Sciatic nerve (tissue), 2 donors: ENCODE data around the gene PRDM15. TPM values are rescaled to one million over a fixed set of nuclear protein-coding genes. Genes with fewer than 3 reads are reported as not detected.

ENCODE experiments used
- ATAC-seq: fragments of 200-7000 bp; cut with Tn5 transposase; one replicate; pipeline ENCODE4 v1.9.1; 2020; ENCODE audit warnings: mild to moderate bottlenecking, moderate library complexity
- DNase-seq: peaks from one replicate; pipeline ENCODE4 v3.0.0-alpha.2; 2020; ENCODE audit warnings: low spot score
- intact Hi-C: fragments of 100-400 bp; cut with DNase I; formaldehyde crosslinking; loops from one replicate; pipeline ENCODE4 v1.14.2; 2022
- total RNA-seq: library from RNA; stranded (reverse); fragmentation: NEBNext Ultra II Directional; extraction: Animal tissue kit (Norgen Biotek cat#: 25700); gene quantifications from one replicate; pipeline ENCODE4 v1.2.1, GENCODE V29; 2021
- donor health status: DM: no; HTN: no; CAD: no.
- donor health status: DM: no; HTN: no; CAD: no.

Gene PRDM15
- total RNA-seq, 1 donor from 2014 or later = 10.0 TPM

- DNase-seq (no peak), ATAC-seq (no peak)
- intact Hi-C loops = no loop called here
Observed at GRCh38 chr21:41851090-41851790, 27.9 kb downstream of the PRDM15 start.

- no peak for DNase-seq
- intact Hi-C loops = no loop called here
- no peak for ATAC-seq
Observed at GRCh38 chr21:41850085-41850484, 29.1 kb downstream of the PRDM15 start.

GRCh38 chr21:41848958-41849580, 30.1 kb downstream of the PRDM15 start:
- intact Hi-C loops = no loop called here
- no peak for DNase-seq
- ATAC-seq = no peak

GRCh38 chr21:41848533-41848932, 30.6 kb downstream of the PRDM15 start:
- no peak for DNase-seq
- intact Hi-C loops = no loop called here
- no peak for ATAC-seq

- ATAC-seq = no peak
- DNase-seq = peak; percentile 45
- intact Hi-C loops = no loop called here
Observed at GRCh38 chr21:41847066-41847804, 31.9 kb downstream of the PRDM15 start.

GRCh38 chr21:41846536-41846935, 32.6 kb downstream of the PRDM15 start:
- DNase-seq (no peak), ATAC-seq (no peak)
- intact Hi-C loops = no loop called here

- intact Hi-C loops = no loop called here
- DNase-seq (no peak), ATAC-seq (no peak)
Observed at GRCh38 chr21:41846033-41846317, 33.2 kb downstream of the PRDM15 start.

- DNase-seq (no peak), ATAC-seq (no peak)
- intact Hi-C loops = no loop called here
Observed at GRCh38 chr21:41845310-41846032, 33.7 kb downstream of the PRDM15 start.

- intact Hi-C loops = no loop called here
- ATAC-seq (no peak), DNase-seq (no peak)
Observed at GRCh38 chr21:41843584-41843983, 35.6 kb downstream of the PRDM15 start.

- intact Hi-C loops = no loop called here
- DNase-seq (no peak), ATAC-seq (no peak)
Observed at GRCh38 chr21:41840880-41841279, 38.3 kb downstream of the PRDM15 start.

GRCh38 chr21:41839387-41840000, 39.6 kb downstream of the PRDM15 start:
- intact Hi-C loops = no loop called here
- no peak for DNase-seq
- no peak for ATAC-seq

GRCh38 chr21:41837756-41838297, 41.3 kb downstream of the PRDM15 start:
- peak; percentile 36 for DNase-seq
- intact Hi-C loops = no loop called here

GRCh38 chr21:41836166-41837015, 42.8 kb downstream of the PRDM15 start:
- intact Hi-C loops = no loop called here
- ATAC-seq (no peak), DNase-seq (peak; percentile 51)

More at GRCh38 chr21:41837756-41838297, 41.3 kb downstream of the PRDM15 start:
- ATAC-seq = no peak

- ATAC-seq = no peak
- DNase-seq = peak; percentile 51
- intact Hi-C loops = no loop called here
Observed at GRCh38 chr21:41835711-41836154, 43.4 kb downstream of the PRDM15 start.

- intact Hi-C loops = no loop called here
- no peak for DNase-seq
- no peak for ATAC-seq
Observed at GRCh38 chr21:41834926-41835663, 44.0 kb downstream of the PRDM15 start.

- intact Hi-C loops = no loop called here
- ATAC-seq (no peak), DNase-seq (peak; percentile 26)
Observed at GRCh38 chr21:41834252-41834925, 44.8 kb downstream of the PRDM15 start.
